ENCODE measurements around the gene FUT7. TPM values are rescaled to one million over a fixed set of nuclear protein-coding genes. Genes with fewer than 3 reads are reported as not detected.

The FUT7 gene
- total RNA-seq, 4 donors from 2014 or later = not detected

DNA sequence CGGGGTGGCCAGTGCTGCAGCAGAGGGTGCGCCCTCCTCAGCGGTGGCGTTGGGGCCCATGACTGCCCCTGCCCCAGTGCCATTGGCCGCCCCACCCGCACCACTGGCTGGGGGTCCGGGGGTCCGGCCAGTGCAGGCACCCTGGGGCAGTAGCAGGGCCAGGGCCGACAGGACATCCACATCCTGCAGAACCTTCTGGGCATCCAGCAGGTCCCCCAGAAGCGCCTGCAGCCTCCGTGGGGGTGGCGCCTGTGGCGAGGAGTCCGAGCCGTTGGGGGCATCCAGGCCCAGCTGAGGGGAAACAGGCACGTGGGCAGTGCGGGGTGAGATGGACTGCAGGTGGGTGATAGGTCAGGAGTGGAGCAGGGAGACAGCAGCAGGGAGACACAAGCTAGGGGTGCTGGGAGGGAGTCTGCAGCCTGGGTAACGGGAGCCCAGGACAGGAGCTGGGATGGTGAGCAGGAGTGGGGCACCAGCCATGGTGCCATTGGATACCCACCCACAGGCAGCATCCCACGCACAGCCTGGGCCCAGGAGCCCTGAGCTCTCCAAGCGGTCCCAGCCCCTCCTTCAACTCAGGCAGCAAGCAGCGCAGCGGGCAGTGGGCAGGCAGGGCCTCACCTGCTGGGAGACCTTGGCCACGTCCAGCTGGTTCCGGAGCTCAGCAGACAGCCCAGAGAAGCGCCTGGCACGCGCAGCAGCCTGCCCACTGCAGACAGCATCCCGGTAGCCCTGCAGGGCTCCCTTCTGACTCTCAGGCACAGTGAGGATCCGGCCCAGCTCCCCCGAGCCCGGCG is 10.9 kb downstream of the FUT7 start:
- no peak for DNase-seq
- H3K4me1 ChIP-seq = no peaks in the 10 kb centered on the region
- no peak overlapping the region for H3K4me3 ChIP-seq
- TF ChIP-seq POLR2A (IDR thresholded peaks at IDR 0.05) = no peak
- TF ChIP-seq, protein P1, sequence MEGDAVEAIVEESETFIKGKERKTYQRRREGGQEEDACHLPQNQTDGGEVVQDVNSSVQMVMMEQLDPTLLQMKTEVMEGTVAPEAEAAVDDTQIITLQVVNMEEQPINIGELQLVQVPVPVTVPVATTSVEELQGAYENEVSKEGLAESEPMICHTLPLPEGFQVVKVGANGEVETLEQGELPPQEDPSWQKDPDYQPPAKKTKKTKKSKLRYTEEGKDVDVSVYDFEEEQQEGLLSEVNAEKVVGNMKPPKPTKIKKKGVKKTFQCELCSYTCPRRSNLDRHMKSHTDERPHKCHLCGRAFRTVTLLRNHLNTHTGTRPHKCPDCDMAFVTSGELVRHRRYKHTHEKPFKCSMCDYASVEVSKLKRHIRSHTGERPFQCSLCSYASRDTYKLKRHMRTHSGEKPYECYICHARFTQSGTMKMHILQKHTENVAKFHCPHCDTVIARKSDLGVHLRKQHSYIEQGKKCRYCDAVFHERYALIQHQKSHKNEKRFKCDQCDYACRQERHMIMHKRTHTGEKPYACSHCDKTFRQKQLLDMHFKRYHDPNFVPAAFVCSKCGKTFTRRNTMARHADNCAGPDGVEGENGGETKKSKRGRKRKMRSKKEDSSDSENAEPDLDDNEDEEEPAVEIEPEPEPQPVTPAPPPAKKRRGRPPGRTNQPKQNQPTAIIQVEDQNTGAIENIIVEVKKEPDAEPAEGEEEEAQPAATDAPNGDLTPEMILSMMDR (IDR thresholded peaks at IDR 0.05) = no peak
- no peaks in the 10 kb centered on the region for H3K36me3 ChIP-seq
- no peaks in the 10 kb centered on the region for H3K27me3 ChIP-seq
- intact Hi-C loops (cut with DNase I; ENCODE audit: low total_unique reads) = no loop called here
- no peak overlapping the region for H3K27ac ChIP-seq
- H3K9me3 ChIP-seq = no peaks in the 10 kb centered on the region

DNA sequence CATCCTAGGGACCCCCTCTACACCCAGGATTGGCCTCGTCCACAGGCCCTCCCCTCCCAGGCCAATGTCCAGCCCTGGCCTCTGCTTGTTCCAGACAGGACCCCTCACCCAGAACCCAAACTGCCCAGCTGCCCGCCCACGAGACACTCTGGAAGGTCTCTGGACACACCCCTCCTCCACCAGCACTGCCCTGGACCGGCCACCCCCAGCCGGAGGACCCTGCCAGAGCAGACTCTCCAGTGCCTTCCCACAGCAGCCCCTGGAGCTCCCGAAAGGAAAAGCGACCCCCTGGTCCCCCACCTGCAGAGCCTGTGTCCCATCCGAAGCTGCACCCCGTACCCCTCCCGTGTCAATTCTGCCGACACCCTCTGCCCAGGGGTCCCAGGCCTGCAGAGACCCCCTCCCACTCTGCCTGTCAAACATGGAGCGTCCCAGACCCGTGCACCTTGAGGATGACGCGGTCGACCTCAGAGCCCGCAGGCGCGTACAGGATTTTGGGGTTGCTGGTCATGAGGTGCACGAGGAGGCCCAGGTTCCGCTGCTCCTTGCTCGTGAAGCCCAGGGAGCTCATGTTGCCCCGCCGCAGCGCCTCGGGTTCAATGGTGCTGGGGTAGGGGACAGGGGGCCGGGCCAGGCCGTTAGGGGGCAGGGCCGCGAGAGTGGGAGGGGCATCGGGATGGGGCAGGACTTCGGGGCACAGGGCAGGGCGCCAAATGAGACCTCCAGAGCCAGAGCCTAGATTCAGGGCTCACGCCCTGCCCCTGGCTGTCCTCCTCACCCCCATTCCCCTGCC is 11.8 kb downstream of the FUT7 start:
- TF ChIP-seq, protein P1 (IDR thresholded peaks at IDR 0.05) = no peak
- no peak for TF ChIP-seq POLR2A (IDR thresholded peaks at IDR 0.05)
- intact Hi-C loops (cut with DNase I; ENCODE audit: low total_unique reads) = no loop called here
- H3K4me3 ChIP-seq = no peak overlapping the region
- H3K9me3 ChIP-seq = no peaks in the 10 kb centered on the region
- H3K36me3 ChIP-seq = no peaks in the 10 kb centered on the region
- H3K4me1 ChIP-seq = no peaks in the 10 kb centered on the region
- H3K27me3 ChIP-seq = no peaks in the 10 kb centered on the region
- H3K27ac ChIP-seq = no peak overlapping the region
- DNase-seq = no peak

DNA sequence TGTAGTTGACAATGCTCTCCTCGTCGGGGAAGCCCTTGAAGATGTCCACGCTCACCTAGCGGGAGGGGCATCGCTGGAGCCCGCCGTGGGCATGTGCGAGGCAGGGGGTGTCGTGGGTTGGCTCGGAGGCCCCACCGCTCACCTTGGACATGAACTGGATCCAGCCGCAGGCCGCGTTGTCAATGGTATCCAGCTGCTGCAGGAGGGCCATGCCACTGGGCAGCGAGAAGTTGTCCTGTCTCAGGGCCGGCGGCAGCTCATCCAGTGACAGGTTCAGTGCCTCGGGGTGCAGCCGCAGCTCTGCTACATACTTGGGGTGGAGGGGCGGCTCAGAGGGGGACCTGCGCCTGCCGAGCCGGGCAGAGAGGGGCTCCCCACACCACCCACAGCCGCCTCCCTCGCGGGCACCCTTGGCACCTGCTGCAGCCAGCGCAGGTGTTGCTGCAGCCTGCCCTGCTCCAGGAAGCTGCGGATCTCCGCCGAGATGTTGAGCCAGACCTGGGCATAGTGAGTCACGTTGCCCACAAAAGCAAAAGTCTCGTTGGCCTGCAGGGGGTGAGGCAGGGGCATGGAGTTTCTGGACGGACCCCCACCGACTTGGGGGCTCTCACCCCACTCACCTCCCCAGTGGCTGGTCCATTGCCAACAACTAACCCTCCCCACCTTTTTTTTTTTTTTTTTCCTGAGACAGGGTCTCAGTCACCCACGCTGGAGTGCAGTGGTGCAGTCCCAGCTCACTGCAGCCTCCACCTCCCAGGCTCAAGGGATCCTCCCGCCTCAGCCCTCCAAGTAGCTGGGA is 12.9 kb downstream of the FUT7 start:
- TF ChIP-seq, protein P1 (IDR thresholded peaks at IDR 0.05) = no peak
- no peak for TF ChIP-seq POLR2A (IDR thresholded peaks at IDR 0.05)
- Histone ChIP-seq H3K27ac (no peak overlapping the region), H3K27me3 (no peaks in the 10 kb centered on the region), H3K9me3 (no peaks in the 10 kb centered on the region), H3K4me3 (no peak overlapping the region), H3K36me3 (no peaks in the 10 kb centered on the region), H3K4me1 (no peaks in the 10 kb centered on the region)
- DNase-seq = no peak
- intact Hi-C loops (cut with DNase I; ENCODE audit: low total_unique reads) = no loop called here

DNA sequence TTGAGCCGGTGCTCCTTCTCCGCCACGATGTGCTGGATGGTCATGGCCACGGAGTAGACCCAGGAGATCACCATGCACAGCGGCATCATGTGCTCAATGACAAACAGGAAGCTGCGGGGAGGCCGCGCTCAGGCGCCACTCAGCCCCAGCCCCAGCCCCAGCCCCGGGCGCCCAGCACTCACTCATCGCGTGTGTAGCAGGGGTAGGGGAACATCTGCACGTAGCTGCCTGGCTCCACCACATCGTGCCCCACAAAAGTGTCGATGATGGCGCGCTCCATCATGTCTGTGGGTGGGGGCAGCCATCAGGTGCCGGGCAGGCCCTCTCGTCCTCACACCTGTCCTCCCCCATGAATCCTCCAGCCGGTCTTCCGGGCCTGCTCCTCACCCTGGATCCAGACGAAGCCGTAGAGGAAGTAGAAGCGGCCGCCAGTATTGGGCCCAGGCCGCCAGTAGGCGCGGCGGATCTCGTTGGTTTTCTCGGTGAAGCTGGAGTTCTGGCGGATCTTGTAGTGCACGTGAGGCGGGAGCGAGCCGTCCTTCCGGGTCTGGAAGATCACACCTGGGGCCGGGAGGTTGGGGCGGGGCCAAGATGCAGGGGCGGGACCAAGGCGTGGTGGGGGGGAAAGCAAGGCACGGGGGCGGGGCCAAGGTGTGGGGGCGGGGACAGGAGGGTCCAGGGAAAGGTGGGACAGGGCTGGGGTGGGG is 13.9 kb downstream of the FUT7 start:
- H3K9me3 ChIP-seq = no peaks in the 10 kb centered on the region
- H3K27me3 ChIP-seq = no peaks in the 10 kb centered on the region
- intact Hi-C loops (cut with DNase I; ENCODE audit: low total_unique reads) = no loop called here
- H3K27ac ChIP-seq = no peak overlapping the region
- DNase-seq = no peak
- no peak for TF ChIP-seq POLR2A (IDR thresholded peaks at IDR 0.05)
- TF ChIP-seq, protein P1 (IDR thresholded peaks at IDR 0.05) = no peak
- no peaks in the 10 kb centered on the region for H3K36me3 ChIP-seq
- H3K4me3 ChIP-seq = no peak overlapping the region
- H3K4me1 ChIP-seq = no peaks in the 10 kb centered on the region
